ENCODE data around the gene AMZ1. TPM values are rescaled to one million over a fixed set of nuclear protein-coding genes. Genes with fewer than 3 reads are reported as not detected.
A peak's percentile ranks its signal among the peaks of the same experiment; 100 is the strongest.

Gene AMZ1
- total RNA-seq, 1 donor = 14.2 TPM

DNA sequence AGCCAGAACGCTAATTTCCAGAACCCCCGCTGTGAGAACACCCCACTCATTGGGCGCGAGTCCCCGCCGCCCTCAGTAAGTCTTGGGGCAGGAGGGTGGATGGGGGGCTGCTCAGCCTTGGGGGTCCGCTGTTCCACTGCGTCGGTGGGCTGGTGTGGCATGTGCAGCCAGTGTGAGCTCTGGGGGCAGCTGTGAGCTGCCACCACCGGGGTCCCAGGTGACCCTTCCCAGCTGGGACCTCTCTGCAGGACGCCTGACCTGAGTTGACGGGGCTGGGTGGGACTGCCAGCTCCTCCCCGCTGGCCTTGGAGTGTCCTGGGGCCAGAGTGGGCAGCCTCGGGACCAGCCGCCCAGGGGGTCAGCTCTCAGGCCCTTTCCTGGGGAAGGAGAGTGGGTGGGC, 29.1 kb upstream of the AMZ1 start:
- DNase-seq (ENCODE audit: low read depth) = no peak
- TF ChIP-seq, protein P1, sequence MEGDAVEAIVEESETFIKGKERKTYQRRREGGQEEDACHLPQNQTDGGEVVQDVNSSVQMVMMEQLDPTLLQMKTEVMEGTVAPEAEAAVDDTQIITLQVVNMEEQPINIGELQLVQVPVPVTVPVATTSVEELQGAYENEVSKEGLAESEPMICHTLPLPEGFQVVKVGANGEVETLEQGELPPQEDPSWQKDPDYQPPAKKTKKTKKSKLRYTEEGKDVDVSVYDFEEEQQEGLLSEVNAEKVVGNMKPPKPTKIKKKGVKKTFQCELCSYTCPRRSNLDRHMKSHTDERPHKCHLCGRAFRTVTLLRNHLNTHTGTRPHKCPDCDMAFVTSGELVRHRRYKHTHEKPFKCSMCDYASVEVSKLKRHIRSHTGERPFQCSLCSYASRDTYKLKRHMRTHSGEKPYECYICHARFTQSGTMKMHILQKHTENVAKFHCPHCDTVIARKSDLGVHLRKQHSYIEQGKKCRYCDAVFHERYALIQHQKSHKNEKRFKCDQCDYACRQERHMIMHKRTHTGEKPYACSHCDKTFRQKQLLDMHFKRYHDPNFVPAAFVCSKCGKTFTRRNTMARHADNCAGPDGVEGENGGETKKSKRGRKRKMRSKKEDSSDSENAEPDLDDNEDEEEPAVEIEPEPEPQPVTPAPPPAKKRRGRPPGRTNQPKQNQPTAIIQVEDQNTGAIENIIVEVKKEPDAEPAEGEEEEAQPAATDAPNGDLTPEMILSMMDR (IDR thresholded peaks at IDR 0.05; ENCODE audit: insufficient read depth, low read depth, low read length) = no peak
- H3K4me3 ChIP-seq (ENCODE audit: low read depth, low read length) = no peak overlapping the region

- TF ChIP-seq, protein P1 (IDR thresholded peaks at IDR 0.05; ENCODE audit: insufficient read depth, low read depth, low read length) = no peak
- H3K4me3 ChIP-seq (ENCODE audit: low read depth, low read length) = no peak overlapping the region
- no peak for DNase-seq (ENCODE audit: low read depth)
Observed at GRCh38 chr7:2659556-2660358, 28.2 kb upstream of the AMZ1 start.

DNA sequence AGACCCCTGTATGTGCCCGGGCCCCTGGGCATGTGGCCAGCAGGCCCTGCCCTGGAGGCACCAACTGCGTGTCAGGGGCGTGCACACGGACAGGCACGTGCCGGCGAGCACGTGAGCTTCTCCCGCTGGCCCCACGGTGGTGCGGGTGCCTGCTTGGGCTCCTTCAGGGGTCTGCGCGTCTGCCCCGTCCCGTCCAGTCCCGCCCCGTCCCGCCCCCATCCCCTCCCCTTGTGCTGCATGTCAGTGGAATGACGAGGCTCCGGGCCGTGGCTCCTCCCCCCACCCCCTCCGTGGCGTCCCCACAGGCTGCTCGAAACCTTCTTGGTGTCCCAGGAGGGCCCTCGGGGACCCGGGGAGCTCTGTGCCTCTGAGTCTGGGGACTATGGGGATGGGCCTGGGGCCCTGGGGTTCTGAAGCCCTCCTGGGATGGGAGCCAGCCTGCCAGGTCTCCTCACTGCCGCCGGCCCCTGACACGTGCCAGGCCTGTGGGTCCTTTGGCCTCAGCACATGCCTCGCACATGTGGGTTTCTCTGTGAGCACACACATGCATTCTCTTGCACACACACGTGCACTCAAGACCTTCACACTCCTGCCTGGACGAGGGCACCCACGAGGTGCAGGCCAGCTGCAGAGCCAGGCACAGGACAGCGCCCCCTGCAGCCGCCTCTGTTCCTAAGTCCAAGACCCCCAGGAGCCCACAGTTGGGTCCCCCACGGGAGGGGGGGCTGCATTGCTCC, 27.5 kb upstream of the AMZ1 start:
- TF ChIP-seq, protein P1 (IDR thresholded peaks at IDR 0.05; ENCODE audit: insufficient read depth, low read depth, low read length) = peak; percentile 43
- no peak overlapping the region for H3K4me3 ChIP-seq (ENCODE audit: low read depth, low read length)
- DNase-seq (ENCODE audit: low read depth) = no peak

- TF ChIP-seq, protein P1 (IDR thresholded peaks at IDR 0.05; ENCODE audit: insufficient read depth, low read depth, low read length) = no peak
- no peak overlapping the region for H3K4me3 ChIP-seq (ENCODE audit: low read depth, low read length)
- DNase-seq (ENCODE audit: low read depth) = no peak
Observed at GRCh38 chr7:2661096-2661449, 26.9 kb upstream of the AMZ1 start.

- TF ChIP-seq, protein P1 (IDR thresholded peaks at IDR 0.05; ENCODE audit: insufficient read depth, low read depth, low read length) = peak; percentile 6
- no peak overlapping the region for H3K4me3 ChIP-seq (ENCODE audit: low read depth, low read length)
- no peak for DNase-seq (ENCODE audit: low read depth)
Observed at GRCh38 chr7:2661602-2662272, 26.3 kb upstream of the AMZ1 start.

GRCh38 chr7:2662273-2663120, 25.5 kb upstream of the AMZ1 start:
- no peak for DNase-seq (ENCODE audit: low read depth)
- TF ChIP-seq, protein P1 (IDR thresholded peaks at IDR 0.05; ENCODE audit: insufficient read depth, low read depth, low read length) = no peak
- no peak overlapping the region for H3K4me3 ChIP-seq (ENCODE audit: low read depth, low read length)
